GM12891 (cell line): ENCODE measurements around the gene CBX5.

Source experiments
- PAX5 ChIP-seq: IDR thresholded peaks from 2 replicates; pipeline ENCODE4 v1.6.1; 2011; ENCODE audit warnings: low read length, moderate library complexity, mild to moderate bottlenecking; ENCODE audit not compliant: insufficient read depth, severe bottlenecking
- POLR2A ChIP-seq: IDR thresholded peaks from 2 replicates; pipeline ENCODE4 v1.6.1; 2011; ENCODE audit warnings: low read depth, low read length, control low read depth
- POLR2AphosphoS5 ChIP-seq: IDR thresholded peaks from 2 replicates; pipeline ENCODE4 v1.6.1; 2011; ENCODE audit warnings: low read depth, low read length, control low read depth
- SPI1 ChIP-seq: IDR thresholded peaks from 2 replicates; pipeline ENCODE4 v1.6.1; 2011; ENCODE audit warnings: low read depth, low read length, control low read depth

GRCh38 chr12:54191550-54192022 lies 88.3 kb downstream of the CBX5 start:
- TF ChIP-seq POLR2AphosphoS5 (no peak), POLR2A (no peak), SPI1 (no peak), PAX5 (no peak)
